ENCODE results near the gene SPSB1.
A peak's percentile ranks its signal among the peaks of the same experiment; 100 is the strongest.

Gene SPSB1

GRCh38 chr1:9389968-9390367 lies 97.3 kb downstream of the SPSB1 start:
- no peak for DNase-seq (ENCODE audit: low read depth, low spot score)
- in situ Hi-C loops (cut with HindIII; ENCODE audit: low sequenced_read_pairs), result no loop called here
- no peak overlapping the region for H3K4me3 ChIP-seq (ENCODE audit: low read depth, low read length)
- no peak for TF ChIP-seq CTCF (IDR thresholded peaks at IDR 0.05; ENCODE audit: low read depth, low read length)

GRCh38 chr1:9391620-9392019 lies 98.9 kb downstream of the SPSB1 start:
- TF ChIP-seq CTCF (IDR thresholded peaks at IDR 0.05; ENCODE audit: low read depth, low read length), result no peak
- no peak overlapping the region for H3K4me3 ChIP-seq (ENCODE audit: low read depth, low read length)
- in situ Hi-C loops (cut with HindIII; ENCODE audit: low sequenced_read_pairs), result no loop called here
- no peak for DNase-seq (ENCODE audit: low read depth, low spot score)

DNA sequence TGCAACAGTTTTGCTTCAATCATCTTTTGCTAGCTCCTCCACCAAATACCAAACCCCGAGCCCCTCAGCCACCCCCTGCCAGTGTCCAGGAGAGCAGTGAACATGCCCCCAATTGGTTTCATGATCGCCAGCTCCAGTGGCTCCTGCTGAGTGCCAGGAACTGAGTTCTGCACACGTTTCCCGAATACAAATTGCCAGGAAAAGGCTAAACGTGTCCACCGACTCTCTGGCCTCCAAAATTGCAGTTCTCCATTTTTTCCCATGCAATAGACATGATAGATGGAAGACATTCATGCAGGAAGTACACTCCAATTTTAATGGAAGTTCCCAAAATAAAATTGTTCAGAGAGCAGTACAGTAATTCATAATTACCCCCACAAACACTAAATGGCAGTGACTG lies 101.3 kb downstream of the SPSB1 start:
- no peak for DNase-seq (ENCODE audit: low read depth, low spot score)
- H3K4me3 ChIP-seq (ENCODE audit: low read depth, low read length), result no peak overlapping the region
- no peak for TF ChIP-seq CTCF (IDR thresholded peaks at IDR 0.05; ENCODE audit: low read depth, low read length)
- in situ Hi-C loops (cut with HindIII; ENCODE audit: low sequenced_read_pairs), result no loop called here

DNA sequence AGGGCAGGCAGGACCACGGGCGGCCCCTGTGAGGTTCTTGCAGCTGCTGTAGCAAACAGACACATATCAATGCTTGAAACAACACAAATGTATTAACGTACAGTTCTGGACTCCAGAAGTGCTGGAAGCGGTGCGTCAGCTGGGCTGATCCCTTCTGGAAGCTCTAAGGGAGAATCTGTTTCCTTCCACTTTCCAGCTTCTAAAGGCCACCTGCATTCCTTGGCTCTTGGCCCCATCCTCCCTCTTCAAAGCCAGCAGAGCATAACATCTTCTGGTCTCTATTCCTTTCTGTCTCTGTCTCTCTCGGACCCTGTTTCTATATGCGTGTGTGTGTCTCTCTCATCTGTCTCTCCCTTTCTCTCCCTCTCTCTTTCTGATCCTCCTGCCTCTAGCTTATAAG lies 102.3 kb downstream of the SPSB1 start:
- in situ Hi-C loops (cut with HindIII; ENCODE audit: low sequenced_read_pairs), result no loop called here
- no peak overlapping the region for H3K4me3 ChIP-seq (ENCODE audit: low read depth, low read length)
- no peak for DNase-seq (ENCODE audit: low read depth, low spot score)
- no peak for TF ChIP-seq CTCF (IDR thresholded peaks at IDR 0.05; ENCODE audit: low read depth, low read length)

GRCh38 chr1:9397047-9397446 lies 104.4 kb downstream of the SPSB1 start:
- in situ Hi-C loops (cut with HindIII; ENCODE audit: low sequenced_read_pairs), result no loop called here
- no peak for DNase-seq (ENCODE audit: low read depth, low spot score)
- no peak for TF ChIP-seq CTCF (IDR thresholded peaks at IDR 0.05; ENCODE audit: low read depth, low read length)
- H3K4me3 ChIP-seq (ENCODE audit: low read depth, low read length), result no peak overlapping the region

DNA sequence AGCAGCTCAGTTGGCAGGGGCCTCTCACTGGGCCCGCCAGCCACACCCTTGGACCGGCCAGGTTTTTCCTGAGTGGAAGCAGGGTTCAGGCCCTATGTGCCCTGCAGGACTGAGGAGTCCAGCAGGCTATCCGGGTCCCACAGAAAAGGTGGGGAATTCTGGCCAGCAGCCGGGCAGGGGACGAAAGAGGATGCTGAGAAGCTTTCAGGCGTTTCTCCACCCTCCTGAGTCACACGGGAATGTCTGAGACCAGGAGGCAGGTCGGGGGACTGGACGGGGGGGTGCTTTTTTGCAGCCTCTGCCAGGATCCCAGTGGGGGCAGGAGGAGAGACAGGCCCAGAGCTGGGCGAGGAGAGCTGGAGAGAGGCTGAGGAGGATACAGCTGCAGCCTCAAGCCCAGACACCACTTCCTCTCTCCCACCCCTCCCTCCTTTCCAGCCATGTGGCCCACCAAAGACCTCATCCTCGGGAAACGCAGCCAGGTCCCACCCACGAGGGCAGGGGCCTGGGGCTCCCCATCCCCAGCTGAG lies 105.4 kb downstream of the SPSB1 start:
- peak; percentile 85 for DNase-seq (ENCODE audit: low read depth, low spot score)
- TF ChIP-seq CTCF (IDR thresholded peaks at IDR 0.05; ENCODE audit: low read depth, low read length), result no peak

More for the DNA sequence above, 105.4 kb downstream of the SPSB1 start:
- in situ Hi-C loops (cut with HindIII; ENCODE audit: low sequenced_read_pairs), result no loop called here
- H3K4me3 ChIP-seq (ENCODE audit: low read depth, low read length), result no peak overlapping the region
